Hindlimb muscle (tissue), 1 donor: ENCODE measurements around the gene ATF4. TPM values are rescaled to one million over a fixed set of nuclear protein-coding genes. Genes with fewer than 3 reads are reported as not detected.

Experiments used
- DNase-seq: peaks from one replicate; pipeline ENCODE4 v3.0.0-alpha.2; 2013
- polyA plus RNA-seq: library from polyadenylated mRNA; unstranded; fragments of 120-200 nt; gene quantifications from one replicate; pipeline ENCODE4 v1.2.1, GENCODE V29; 2013; ENCODE audit not compliant: insufficient read length

ATF4 gene
- polyA plus RNA-seq, 1 donor: 326 TPM

- DNase-seq: peak; percentile 91
Measured at GRCh38 chr22:39528681-39529486, 8.5 kb downstream of the ATF4 start.

GRCh38 chr22:39529487-39529851, 9.1 kb downstream of the ATF4 start:
- no peak for DNase-seq

GRCh38 chr22:39530116-39530515, 9.8 kb downstream of the ATF4 start:
- DNase-seq: no peak

- DNase-seq: no peak
Measured at GRCh38 chr22:39530692-39531331, 10.4 kb downstream of the ATF4 start.

GRCh38 chr22:39532215-39533073, 12.1 kb downstream of the ATF4 start, which contains the start of gene RPS19BP1:
Gene RPS19BP1, minus strand, starts transcription at chr22:39532748. Its CDS starts 10 bp downstream, at chr22:39532738.
- peak; percentile 100 for DNase-seq

GRCh38 chr22:39534092-39534506, 13.7 kb downstream of the ATF4 start:
- no peak for DNase-seq

GRCh38 chr22:39534591-39535356, 14.4 kb downstream of the ATF4 start:
- peak; percentile 81 for DNase-seq

- DNase-seq: no peak
Measured at GRCh38 chr22:39535357-39535725, 15.0 kb downstream of the ATF4 start.

- no peak for DNase-seq
Measured at GRCh38 chr22:39535831-39536449, 15.6 kb downstream of the ATF4 start.

GRCh38 chr22:39536711-39537110, 16.3 kb downstream of the ATF4 start:
- DNase-seq: no peak

GRCh38 chr22:39537975-39538374, 17.6 kb downstream of the ATF4 start:
- no peak for DNase-seq

- no peak for DNase-seq
Measured at GRCh38 chr22:39543095-39543494, 22.7 kb downstream of the ATF4 start.

GRCh38 chr22:39545386-39546365, 25.3 kb downstream of the ATF4 start:
- DNase-seq: peak; percentile 59

- DNase-seq: no peak
Measured at GRCh38 chr22:39546889-39547586, 26.7 kb downstream of the ATF4 start.

GRCh38 chr22:39547587-39547947, 27.2 kb downstream of the ATF4 start:
- DNase-seq: no peak

GRCh38 chr22:39553429-39553828, 33.1 kb downstream of the ATF4 start:
- no peak for DNase-seq

GRCh38 chr22:39554151-39554550, 33.8 kb downstream of the ATF4 start:
- DNase-seq: no peak

GRCh38 chr22:39556970-39557841, 36.8 kb downstream of the ATF4 start:
- no peak for DNase-seq

GRCh38 chr22:39558254-39558727, 37.9 kb downstream of the ATF4 start:
- DNase-seq: no peak
